Keratinocyte (primary cell): ENCODE data around the gene SLAIN1. TPM values are rescaled to one million over a fixed set of nuclear protein-coding genes. Genes with fewer than 3 reads are reported as not detected.

Experiments
- DNase-seq: peaks from one replicate; pipeline ENCODE4 v3.0.0-alpha.2; 2011; ENCODE audit warnings: low read depth, missing footprints, low spot score
- FAIRE-seq: peaks from 2 replicates; lab custom pipeline; 2011; peaks lifted over from hg19 to GRCh38; lab: Jason Lieb, UNC
- H2AFZ ChIP-seq: 2 replicates; pipeline ENCODE4 v1.6.0; 2012; ENCODE audit warnings: low read length, control low read depth, inconsistent platforms; ENCODE audit not compliant: control insufficient read depth
- H3K27ac ChIP-seq: 2 replicates; pipeline ENCODE4 v1.5.1; 2011; ENCODE audit warnings: low read length; ENCODE audit not compliant: control insufficient read depth, insufficient read depth
- H3K27me3 ChIP-seq: 3 replicates; pipeline ENCODE4 v1.6.0; 2011; ENCODE audit warnings: low read length; ENCODE audit not compliant: control insufficient read depth, insufficient read depth; ENCODE audit errors: extremely low read depth
- H3K36me3 ChIP-seq, 2 experiments: 2 replicates in 1 of 2; 3 replicates in 1 of 2; pipeline ENCODE4 v1.5.1; 2011; ENCODE audit warnings: low read length in 2 of 2, mild to moderate bottlenecking in 1 of 2; ENCODE audit not compliant: control insufficient read depth in 2 of 2, insufficient read depth in 2 of 2; ENCODE audit errors: extremely low read depth in 1 of 2
- H3K4me1 ChIP-seq: 3 replicates; pipeline ENCODE4 v1.5.1; 2011; ENCODE audit warnings: low read length; ENCODE audit not compliant: control insufficient read depth, insufficient read depth; ENCODE audit errors: extremely low read depth
- H3K4me2 ChIP-seq: 3 replicates; pipeline ENCODE4 v1.6.0; 2011; ENCODE audit warnings: low read depth, low read length; ENCODE audit not compliant: control insufficient read depth, insufficient read depth; ENCODE audit errors: extremely low read depth
- H3K4me3 ChIP-seq, 3 experiments: fragments of 200-600 bp in 1 of 3; sonication (generic) in 1 of 3; 2 replicates in 2 of 3; 3 replicates in 1 of 3; pipeline ENCODE4 v1.5.1; 2011 to 2016; ENCODE audit warnings: low read length in 3 of 3, mild to moderate bottlenecking in 3 of 3, control low read depth in 2 of 3, inconsistent platforms in 1 of 3, low read depth in 1 of 3, mixed read lengths in 1 of 3, mixed run types in 1 of 3, moderate library complexity in 1 of 3; ENCODE audit not compliant: control insufficient read depth in 2 of 3, insufficient read depth in 2 of 3; ENCODE audit errors: extremely low read depth in 1 of 3
- H3K79me2 ChIP-seq: 2 replicates; pipeline ENCODE4 v1.6.0; 2012; ENCODE audit warnings: low read length; ENCODE audit not compliant: control insufficient read depth, insufficient read depth
- H3K9ac ChIP-seq: 3 replicates; pipeline ENCODE4 v1.6.0; 2011; ENCODE audit warnings: low read length; ENCODE audit not compliant: control insufficient read depth, insufficient read depth; ENCODE audit errors: extremely low read depth
- H3K9me1 ChIP-seq: 3 replicates; pipeline ENCODE4 v1.6.0; 2011; ENCODE audit warnings: low read length; ENCODE audit not compliant: control insufficient read depth, insufficient read depth; ENCODE audit errors: extremely low read depth
- H3K9me3 ChIP-seq: 2 replicates; pipeline ENCODE4 v1.5.1; 2012; ENCODE audit warnings: low read depth, low read length; ENCODE audit not compliant: control insufficient read depth
- H4K20me1 ChIP-seq: 3 replicates; pipeline ENCODE4 v1.6.0; 2011; ENCODE audit warnings: low read length; ENCODE audit not compliant: control insufficient read depth, insufficient read depth; ENCODE audit errors: extremely low read depth
- CTCF ChIP-seq, 3 experiments: IDR thresholded peaks in 1 of 3; conservative IDR thresholded peaks in 1 of 3; optimal IDR thresholded peaks in 1 of 3; 2 replicates in 2 of 3; 3 replicates in 1 of 3; pipeline versions ENCODE3 to v1.5.1; 2011; ENCODE audit warnings: low read length in 3 of 3, mild to moderate bottlenecking in 3 of 3, moderate library complexity in 2 of 3, control low read depth in 1 of 3, inconsistent platforms in 1 of 3; ENCODE audit not compliant: insufficient read depth in 2 of 3; ENCODE audit errors: extremely low read depth in 1 of 3
- EZH2 ChIP-seq: IDR thresholded peaks from one replicate; pipeline ENCODE4 v1.6.1; 2012; ENCODE audit warnings: inconsistent platforms, mild to moderate bottlenecking, low read length, moderate library complexity
- dilution Hi-C: fragments of 300-500 bp; cut with MboI; formaldehyde crosslinking; loops from one replicate; pipeline ENCODE4 v1.7.0; 2020; ENCODE audit warnings: low sequenced_read_pairs; ENCODE audit not compliant: extremely low pct_ligation_motif_present
- polyA plus RNA-seq, 5 experiments: library from polyadenylated mRNA; depleted of rRNA in 3 of 5; stranded (reverse) in 3 of 5; stranded (forward) in 1 of 5; unstranded in 1 of 5; fragments of >200 nt; gene quantifications; 1 replicate in 1 of 5; 2 replicates in 3 of 5; 3 replicates in 1 of 5; pipeline versions ENCODE4 v1.2.1 to v1.2.3, GENCODE V29; 2011 to 2012; ENCODE audit warnings: missing spikeins in 2 of 5, low read depth in 1 of 5, low replicate concordance in 1 of 5

The SLAIN1 gene
- polyA plus RNA-seq, 1 donor (not counting 4 experiments of a cell fraction or from before 2014, with no cell fraction given): not detected

GRCh38 chr13:77701305-77701704 is 3.8 kb downstream of the SLAIN1 start:
- Histone ChIP-seq H3K9ac (no peak overlapping the region), H2AFZ (no peak overlapping the region), H3K4me3 (no peak overlapping the region), H3K9me1 (no peaks in the 10 kb centered on the region), H3K9me3 (no peaks in the 10 kb centered on the region), H3K4me2 (no peak overlapping the region), H3K27me3 (peaks cover 36% of the 10 kb centered on the region), H3K79me2 (no peaks in the 10 kb centered on the region), H4K20me1 (peaks cover 6% of the 10 kb centered on the region), H3K27ac (no peak overlapping the region), H3K4me1 (peaks cover 2% of the 10 kb centered on the region), H3K36me3 (no peaks in the 10 kb centered on the region)
- no peak for TF ChIP-seq EZH2
- no peak for TF ChIP-seq CTCF (optimal IDR thresholded peaks at IDR 0.05 in 1 of 3, IDR thresholded peaks at IDR 0.05 in 1 of 3, conservative IDR thresholded peaks at IDR 0.05 in 1 of 3; ENCODE audit: extremely low read depth in 1 of 3, insufficient read depth in 2 of 3, low read length in 3 of 3)
- dilution Hi-C loops: no loop called here
- FAIRE-seq (no peak), DNase-seq (no peak)

DNA sequence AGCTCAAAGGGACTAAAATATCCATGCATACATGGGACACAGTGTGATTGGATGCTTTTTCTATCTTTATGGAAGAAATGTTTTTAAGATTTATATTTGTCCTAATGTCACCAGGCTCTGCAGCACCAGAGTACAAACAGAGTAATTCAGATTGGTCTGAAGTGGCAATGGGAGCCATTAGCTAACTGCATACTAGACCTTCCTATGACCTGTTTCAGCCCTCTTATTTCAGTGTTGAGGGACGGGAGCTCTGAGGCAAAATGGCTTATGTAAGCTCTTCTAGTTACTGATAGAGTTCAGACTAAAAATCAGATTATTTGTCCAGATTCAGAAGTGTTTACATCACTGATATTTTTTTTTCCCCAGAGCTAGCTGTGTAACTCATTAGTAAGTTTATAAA is 4.9 kb downstream of the SLAIN1 start:
- no peak for FAIRE-seq
- no peaks in the 10 kb centered on the region for H3K9me1 ChIP-seq
- H3K4me1 ChIP-seq: peaks cover 2% of the 10 kb centered on the region
- H3K4me2 ChIP-seq: no peak overlapping the region
- no peak overlapping the region for H3K27ac ChIP-seq
- H3K36me3 ChIP-seq: no peaks in the 10 kb centered on the region
- H2AFZ ChIP-seq: no peak overlapping the region
- peaks cover 25% of the 10 kb centered on the region for H3K27me3 ChIP-seq
- DNase-seq: no peak
- no peaks in the 10 kb centered on the region for H3K9me3 ChIP-seq
- dilution Hi-C loops: no loop called here
- peaks cover 4% of the 10 kb centered on the region for H4K20me1 ChIP-seq
- no peaks in the 10 kb centered on the region for H3K79me2 ChIP-seq
- H3K9ac ChIP-seq: no peak overlapping the region
- TF ChIP-seq CTCF (optimal IDR thresholded peaks at IDR 0.05 in 1 of 3, IDR thresholded peaks at IDR 0.05 in 1 of 3, conservative IDR thresholded peaks at IDR 0.05 in 1 of 3; ENCODE audit: extremely low read depth in 1 of 3, insufficient read depth in 2 of 3, low read length in 3 of 3) (no peak), EZH2 (no peak)
- no peak overlapping the region for H3K4me3 ChIP-seq
